IMR-90 (cell line): ENCODE measurements around the gene MAP1LC3B2.

Experiments
- CEBPB ChIP-seq: IDR thresholded peaks from 2 replicates; pipeline ENCODE4 v1.6.1; 2012; ENCODE audit warnings: low read depth, low read length, improper control_type of control experiment
- CTCF ChIP-seq: conservative IDR thresholded peaks from 2 replicates; pipeline ENCODE4 v1.5.1; 2012; ENCODE audit warnings: mild to moderate bottlenecking, low read depth, low read length, improper control_type of control experiment
- FOS ChIP-seq: fragments of 150-350 bp; IDR thresholded peaks from 2 replicates; pipeline ENCODE4 v1.6.1; 2016; ENCODE audit warnings: low read depth, low read length
- MAFK ChIP-seq: IDR thresholded peaks from 2 replicates; pipeline ENCODE4 v1.6.1; 2012; ENCODE audit warnings: low read depth, low read length, improper control_type of control experiment
- POLR2A ChIP-seq: IDR thresholded peaks from 2 replicates; pipeline ENCODE4 v1.6.1; 2012; ENCODE audit warnings: mild to moderate bottlenecking, low read depth, low read length
- RAD21 ChIP-seq: IDR thresholded peaks from 2 replicates; pipeline ENCODE4 v1.6.1; 2012; ENCODE audit warnings: low read length, improper control_type of control experiment
- SMC3 ChIP-seq: fragments of 150-350 bp; IDR thresholded peaks from 2 replicates; pipeline ENCODE4 v1.6.1; 2016; ENCODE audit warnings: low read depth, mild to moderate bottlenecking, antibody characterized with exemption, low read length, moderate library complexity

GRCh38 chr12:116565963-116566362 is 6.8 kb downstream of the MAP1LC3B2 start:
- TF ChIP-seq POLR2A = no peak
- no peak for TF ChIP-seq MAFK
- TF ChIP-seq CTCF = no peak
- TF ChIP-seq SMC3 = no peak
- TF ChIP-seq FOS = no peak
- no peak for TF ChIP-seq CEBPB
- TF ChIP-seq RAD21 = no peak
